ENCODE measurements around the gene RILP.

GRCh38 chr17:1640329-1641064 lies 9.2 kb downstream of the RILP start:
- TF ChIP-seq POLR2A (IDR thresholded peaks at IDR 0.05) (no peak), CTCF (IDR thresholded peaks at IDR 0.05) (no peak)

All from lower leg skin (tissue), 3 donors.